Measurements from ENCODE around the gene SNN. TPM values are rescaled to one million over a fixed set of nuclear protein-coding genes. Genes with fewer than 3 reads are reported as not detected.

Gene SNN
- total and polyA plus RNA-seq, 8 donors, result 21.1 to 42.5 (median 31.4) TPM

GRCh38 chr16:11621920-11622651, 46.2 kb upstream of the SNN start:
- ATAC-seq (peak; percentile 33), DNase-seq (peak in 3 of 4 donors; percentile 67 to 92 (median 88))
- H3K4me1 ChIP-seq, result peaks cover 10 to 87% of the 10 kb centered on the region in 2 donors
- intact Hi-C loops (cut with DNase I), result no loop called here
- no peaks in the 10 kb centered on the region for H3K36me3 ChIP-seq
- peak overlapping the region; percentile 46 to 71 for H3K27ac ChIP-seq
- H3K9me3 ChIP-seq, result peaks cover 0 to 3% of the 10 kb centered on the region in 2 donors
- H3K27me3 ChIP-seq, result no peaks in the 10 kb centered on the region
- TF ChIP-seq CTCF (IDR thresholded peaks at IDR 0.05), result no peak
- H3K4me3 ChIP-seq, result no peak overlapping the region

- Histone ChIP-seq H3K9me3 (peaks cover 0 to 3% of the 10 kb centered on the region in 2 donors), H3K36me3 (no peaks in the 10 kb centered on the region), H3K4me3 (no peak overlapping the region), H3K4me1 (peaks cover 10 to 94% of the 10 kb centered on the region in 2 donors), H3K27me3 (no peaks in the 10 kb centered on the region), H3K27ac (peak overlapping the region; percentile 62 to 89)
- TF ChIP-seq CTCF (IDR thresholded peaks at IDR 0.05), result no peak
- ATAC-seq (no peak), DNase-seq (no peak)
- intact Hi-C loops (cut with DNase I), result no loop called here
Measured at GRCh38 chr16:11624205-11624604, 44.0 kb upstream of the SNN start.

- intact Hi-C loops (cut with DNase I), result no loop called here
- DNase-seq, result peak in 1 of 4 donors; percentile 59
- peak overlapping the region; percentile 62 to 89 for H3K27ac ChIP-seq
- no peak overlapping the region for H3K4me3 ChIP-seq
- no peaks in the 10 kb centered on the region for H3K36me3 ChIP-seq
- peak; percentile 41 for ATAC-seq
- H3K27me3 ChIP-seq, result no peaks in the 10 kb centered on the region
- H3K4me1 ChIP-seq, result peaks cover 12 to 94% of the 10 kb centered on the region in 2 donors
- no peak for TF ChIP-seq CTCF (IDR thresholded peaks at IDR 0.05)
- H3K9me3 ChIP-seq, result peaks cover 0 to 3% of the 10 kb centered on the region in 2 donors
Measured at GRCh38 chr16:11624636-11625607, 43.3 kb upstream of the SNN start.

- no peak for TF ChIP-seq CTCF (IDR thresholded peaks at IDR 0.05)
Measured at GRCh38 chr16:11625769-11626168, 42.5 kb upstream of the SNN start.

More at GRCh38 chr16:11625769-11626168, 42.5 kb upstream of the SNN start:
- DNase-seq (no peak), ATAC-seq (no peak)
- Histone ChIP-seq H3K36me3 (no peaks in the 10 kb centered on the region), H3K4me3 (no peak overlapping the region), H3K4me1 (peaks cover 12 to 100% of the 10 kb centered on the region in 2 donors), H3K9me3 (no peaks in the 10 kb centered on the region), H3K27ac (peak overlapping the region in 1 of 2 donors; percentile 89), H3K27me3 (no peaks in the 10 kb centered on the region)
- intact Hi-C loops (cut with DNase I), result no loop called here

All from left lung (tissue), 10 donors.